Measurements from ENCODE around the gene CNTNAP2. TPM values are rescaled to one million over a fixed set of nuclear protein-coding genes. Genes with fewer than 3 reads are reported as not detected.

Gene CNTNAP2
- total and polyA plus RNA-seq, 4 donors = 0.14 to 2.3 (median 1.1) TPM

- Histone ChIP-seq H3K9ac (ENCODE audit: low read depth in 1 of 2, low read length in 2 of 2) (no peak overlapping the region), H3K27ac (ENCODE audit: low read depth in 1 of 2, low read length in 2 of 2) (no peak overlapping the region), H3K4me1 (ENCODE audit: control insufficient read depth in 4 of 4, insufficient read depth in 4 of 4, low read length in 3 of 4) (no peaks in the 10 kb centered on the region), H3K9me3 (ENCODE audit: control insufficient read depth in 4 of 4, low read length in 3 of 4) (peaks cover 0 to 4% (median 0%) of the 10 kb centered on the region in 4 donors), H3K4me3 (ENCODE audit: low read depth in 1 of 3, low read length in 3 of 3) (no peak overlapping the region), H3K36me3 (ENCODE audit: control insufficient read depth in 4 of 4, insufficient read depth in 3 of 4, low read depth in 1 of 4, low read length in 3 of 4) (no peaks in the 10 kb centered on the region), H3K27me3 (ENCODE audit: control insufficient read depth in 4 of 4, insufficient read depth in 4 of 4, low read length in 3 of 4) (no peaks in the 10 kb centered on the region)
- WGBS = 88% methylated on average over 2 of the region's 2 CpGs
- DNase-seq (ENCODE audit: low spot score) = no peak
- TF ChIP-seq JUND (IDR thresholded peaks at IDR 0.05) (no peak), SP1 (IDR thresholded peaks at IDR 0.05) (no peak), FOXA1 (IDR thresholded peaks at IDR 0.05) (no peak), CTCF (IDR thresholded peaks at IDR 0.05; ENCODE audit: low read depth, low read length, missing input control) (no peak), MAX (IDR thresholded peaks at IDR 0.05) (no peak), NR2F2 (IDR thresholded peaks at IDR 0.05) (no peak), RXRA (IDR thresholded peaks at IDR 0.05) (no peak), REST (IDR thresholded peaks at IDR 0.05) (no peak), ZBTB33 (IDR thresholded peaks at IDR 0.05) (no peak), RAD21 (IDR thresholded peaks at IDR 0.05) (no peak), YY1 (IDR thresholded peaks at IDR 0.05) (no peak), FOXA2 (IDR thresholded peaks at IDR 0.05) (no peak), TAF1 (conservative IDR thresholded peaks at IDR 0.05) (no peak), ATF3 (IDR thresholded peaks at IDR 0.05) (no peak), GABPA (IDR thresholded peaks at IDR 0.05 in 1 of 2, conservative IDR thresholded peaks at IDR 0.05 in 1 of 2) (no peak), HNF4A (conservative IDR thresholded peaks at IDR 0.05) (no peak)
Observed at GRCh38 chr7:147321504-147321903, 1204.9 kb downstream of the CNTNAP2 start.

- Histone ChIP-seq H3K4me1 (ENCODE audit: control insufficient read depth in 4 of 4, insufficient read depth in 4 of 4, low read length in 3 of 4) (no peaks in the 10 kb centered on the region), H3K9ac (ENCODE audit: low read depth in 1 of 2, low read length in 2 of 2) (no peak overlapping the region), H3K9me3 (ENCODE audit: control insufficient read depth in 4 of 4, low read length in 3 of 4) (no peaks in the 10 kb centered on the region), H3K27ac (ENCODE audit: low read depth in 1 of 2, low read length in 2 of 2) (no peak overlapping the region), H3K4me3 (ENCODE audit: low read depth in 1 of 3, low read length in 3 of 3) (no peak overlapping the region), H3K36me3 (ENCODE audit: control insufficient read depth in 4 of 4, insufficient read depth in 3 of 4, low read depth in 1 of 4, low read length in 3 of 4) (no peaks in the 10 kb centered on the region), H3K27me3 (ENCODE audit: control insufficient read depth in 4 of 4, insufficient read depth in 4 of 4, low read length in 3 of 4) (peaks cover 0 to 2% (median 0%) of the 10 kb centered on the region in 4 donors)
- 65% methylated on average over 2 of the region's 2 CpGs for WGBS
- no peak for DNase-seq (ENCODE audit: low spot score)
- no peak for TF ChIP-seq MAX (IDR thresholded peaks at IDR 0.05)
- TF ChIP-seq HNF4G (IDR thresholded peaks at IDR 0.05) = no peak
- no peak for TF ChIP-seq NR2F2 (IDR thresholded peaks at IDR 0.05)
- TF ChIP-seq JUND (IDR thresholded peaks at IDR 0.05) = no peak
- no peak for TF ChIP-seq HNF4A (conservative IDR thresholded peaks at IDR 0.05)
- no peak for TF ChIP-seq CTCF (IDR thresholded peaks at IDR 0.05; ENCODE audit: low read depth, low read length, missing input control)
- TF ChIP-seq ZBTB33 (IDR thresholded peaks at IDR 0.05) = no peak
- TF ChIP-seq RXRA (IDR thresholded peaks at IDR 0.05) = no peak
Observed at GRCh38 chr7:147332988-147333387, 1216.4 kb downstream of the CNTNAP2 start.
